ENCODE results near the gene HAO2. TPM values are rescaled to one million over a fixed set of nuclear protein-coding genes. Genes with fewer than 3 reads are reported as not detected.

The HAO2 gene
- not detected for total RNA-seq

GRCh38 chr1:119368554-119368953 lies at the start of gene HAO2:
Gene HAO2 (plus strand): TSS chr1:119368785. CDS start chr1:119381086, 12,301 bp downstream.
- TF ChIP-seq POLR2A (IDR thresholded peaks at IDR 0.05) (no peak), CTCF (IDR thresholded peaks at IDR 0.05) (no peak)
- Histone ChIP-seq H3K36me3 (replicated peaks in 1 of 2; ENCODE audit: insufficient read depth in 1 of 2, low read depth in 2 of 2) (no peaks in the 10 kb centered on the region), H3K4me1 (peaks cover 3% of the 10 kb centered on the region), H3K27ac (no peak within 1 kb of the TSS), H3K27me3 (no peaks in the 10 kb centered on the region), H3K4me3 (no peak within 1 kb of the TSS), H3K9me3 (no peaks in the 10 kb centered on the region)
- WGBS, 2 donors = 66 to 70% methylated on average over 2 of the region's 2 CpGs
- no peak for ATAC-seq
- intact Hi-C loops (cut with DNase I) = no loop called here
- no peak for DNase-seq

- TF ChIP-seq POLR2A (IDR thresholded peaks at IDR 0.05) = no peak
- no peak for TF ChIP-seq CTCF (IDR thresholded peaks at IDR 0.05)
- ATAC-seq (no peak), DNase-seq (no peak)
- Histone ChIP-seq H3K27ac (no peak overlapping the region), H3K36me3 (replicated peaks in 1 of 2; ENCODE audit: insufficient read depth in 1 of 2, low read depth in 2 of 2) (no peaks in the 10 kb centered on the region), H3K9me3 (no peaks in the 10 kb centered on the region), H3K4me1 (no peaks in the 10 kb centered on the region), H3K4me3 (no peak overlapping the region), H3K27me3 (no peaks in the 10 kb centered on the region)
- intact Hi-C loops (cut with DNase I) = no loop called here
These were observed 48.5 kb upstream of the HAO2 start for GRCh38 chr1:119320100-119320499.

GRCh38 chr1:119321666-119322419 lies 46.7 kb upstream of the HAO2 start:
- no peak overlapping the region for H3K4me3 ChIP-seq
- H3K27me3 ChIP-seq = no peaks in the 10 kb centered on the region
- 55 to 66% methylated on average over 5 of the region's 5 CpGs for WGBS, 2 donors
- no peak overlapping the region for H3K27ac ChIP-seq
- H3K9me3 ChIP-seq = no peaks in the 10 kb centered on the region
- H3K4me1 ChIP-seq = no peaks in the 10 kb centered on the region
- intact Hi-C loops (cut with DNase I) = no loop called here
- no peak for TF ChIP-seq CTCF (IDR thresholded peaks at IDR 0.05)
- TF ChIP-seq POLR2A (IDR thresholded peaks at IDR 0.05) = no peak
- DNase-seq (no peak), ATAC-seq (no peak)
- no peaks in the 10 kb centered on the region for H3K36me3 ChIP-seq (replicated peaks in 1 of 2; ENCODE audit: insufficient read depth in 1 of 2, low read depth in 2 of 2)

- H3K9me3 ChIP-seq = no peaks in the 10 kb centered on the region
- H3K4me3 ChIP-seq = no peak overlapping the region
- no peaks in the 10 kb centered on the region for H3K36me3 ChIP-seq (replicated peaks in 1 of 2; ENCODE audit: insufficient read depth in 1 of 2, low read depth in 2 of 2)
- WGBS, 2 donors = 85 to 86% methylated on average over 5 of the region's 5 CpGs
- TF ChIP-seq CTCF (IDR thresholded peaks at IDR 0.05) = no peak
- TF ChIP-seq POLR2A (IDR thresholded peaks at IDR 0.05) = no peak
- intact Hi-C loops (cut with DNase I) = no loop called here
- ATAC-seq (no peak), DNase-seq (no peak)
- no peaks in the 10 kb centered on the region for H3K27me3 ChIP-seq
- H3K27ac ChIP-seq = no peak overlapping the region
- H3K4me1 ChIP-seq = peaks cover 6% of the 10 kb centered on the region
These were observed 45.2 kb upstream of the HAO2 start for GRCh38 chr1:119323216-119323982.
